GM21360 (cell line): ENCODE data around the gene TIAM2.
"Not testable (repeated sequence)": the region's sequence is repeated elsewhere in the genome, so short reads cannot be mapped to it uniquely, and the experiment has no call there.

ENCODE experiments used
- ATAC-seq: cut with Tn5 transposase; IDR thresholded peaks from one replicate; pipeline ENCODE4 v1.9.1; 2021; ENCODE audit warnings: mild to moderate bottlenecking, moderate library complexity; ENCODE audit not compliant: unreplicated experiment

The TIAM2 gene

DNA sequence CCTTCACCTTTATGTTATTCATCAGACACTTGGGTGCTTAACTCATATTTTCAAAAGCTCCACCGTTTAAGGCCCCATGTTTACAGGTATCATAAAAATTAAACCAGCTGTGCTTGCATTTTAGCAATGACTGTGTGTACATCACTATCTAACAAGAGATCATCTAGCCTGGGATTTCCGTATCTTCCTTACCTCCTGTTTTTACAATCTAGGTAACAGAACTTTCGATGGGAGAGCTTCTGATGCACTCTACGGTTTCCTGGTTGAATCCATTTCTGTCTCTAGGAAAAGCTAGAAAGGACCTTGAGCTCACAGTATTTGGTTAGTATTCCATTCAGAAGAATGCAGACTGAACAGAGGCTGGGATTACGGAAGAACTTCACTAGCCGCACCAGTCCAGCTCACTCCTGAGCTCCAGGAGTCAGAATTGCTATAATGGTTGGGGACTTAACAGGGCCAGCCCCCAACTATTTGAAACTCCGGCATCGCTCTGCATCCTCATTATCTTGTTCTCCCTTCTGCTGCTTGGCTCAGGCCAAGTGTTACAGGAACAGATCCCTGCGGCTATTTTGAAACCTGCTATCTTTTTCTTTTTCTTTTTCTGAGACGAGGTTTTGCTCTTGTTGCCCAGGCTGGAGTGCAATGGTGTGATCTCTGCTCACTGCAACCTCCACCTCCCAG is 255.7 kb downstream of the TIAM2 start:
- ATAC-seq = no peak

- ATAC-seq = no peak
These were observed 257.5 kb downstream of the TIAM2 start for GRCh38 chr6:155252581-155252980.

- no peak for ATAC-seq
These were observed 258.2 kb downstream of the TIAM2 start for GRCh38 chr6:155253337-155253736.

DNA sequence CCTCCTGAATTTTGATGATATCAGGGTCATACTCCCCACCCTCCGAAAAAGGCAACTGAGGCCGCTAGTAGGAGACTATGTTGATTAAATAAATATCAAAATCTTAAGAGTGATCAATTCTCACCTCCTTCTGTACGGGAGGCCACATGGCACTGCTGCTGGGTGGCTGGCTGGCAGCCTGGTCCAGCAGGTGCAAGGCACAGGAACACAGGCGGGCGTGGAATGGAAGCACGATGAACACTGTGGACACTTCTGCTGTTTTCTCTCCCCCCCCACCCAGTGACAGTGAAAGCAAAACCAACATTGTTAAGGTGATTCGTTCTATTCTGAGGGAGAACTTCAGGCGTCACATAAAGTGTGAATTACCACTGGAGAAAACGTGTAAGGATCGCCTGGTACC is 259.0 kb downstream of the TIAM2 start:
- ATAC-seq = no peak

GRCh38 chr6:155256122-155256795 is 261.1 kb downstream of the TIAM2 start:
- ATAC-seq = no peak

- no peak for ATAC-seq
These were observed 262.7 kb downstream of the TIAM2 start for GRCh38 chr6:155257796-155258195.

DNA sequence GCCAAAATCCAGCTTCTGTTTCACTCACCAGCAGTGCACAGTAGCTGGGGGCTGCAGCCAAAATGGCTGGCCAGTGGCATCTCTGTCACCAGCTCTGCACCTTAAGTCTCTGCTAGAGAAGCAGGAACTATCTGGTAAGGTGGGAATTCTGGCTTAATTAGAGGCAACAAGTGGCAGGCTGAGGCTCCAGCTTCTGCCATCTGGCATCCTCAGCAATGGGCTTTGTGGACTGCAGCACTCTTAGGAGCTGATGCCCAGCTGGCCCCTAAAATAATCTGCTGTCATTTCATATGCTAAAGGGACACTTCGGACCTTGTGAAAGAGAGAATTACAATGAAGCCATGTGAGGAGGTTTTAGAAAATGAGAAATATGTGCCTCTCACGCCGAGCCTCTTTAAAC is 264.1 kb downstream of the TIAM2 start:
- no peak for ATAC-seq

DNA sequence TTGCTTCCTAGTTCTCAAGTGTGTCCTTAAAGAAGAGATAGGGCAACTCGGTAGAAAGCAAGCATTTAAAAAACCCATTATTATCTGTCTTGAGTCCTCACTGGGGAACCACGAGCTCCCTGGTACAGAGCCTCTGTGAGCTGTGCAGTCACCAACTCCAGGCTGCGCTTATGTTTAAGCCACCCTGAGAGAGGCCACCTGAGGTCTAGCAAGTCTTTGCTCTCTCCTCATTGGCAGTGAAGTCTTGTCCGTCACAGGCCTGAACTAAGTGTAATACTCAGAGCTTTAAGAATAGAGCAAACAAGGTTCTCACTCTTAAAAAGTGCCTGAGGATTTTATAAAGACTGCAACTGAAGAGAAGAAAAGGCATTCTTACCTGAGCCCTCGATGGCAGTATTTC is 264.8 kb downstream of the TIAM2 start:
- no peak for ATAC-seq

DNA sequence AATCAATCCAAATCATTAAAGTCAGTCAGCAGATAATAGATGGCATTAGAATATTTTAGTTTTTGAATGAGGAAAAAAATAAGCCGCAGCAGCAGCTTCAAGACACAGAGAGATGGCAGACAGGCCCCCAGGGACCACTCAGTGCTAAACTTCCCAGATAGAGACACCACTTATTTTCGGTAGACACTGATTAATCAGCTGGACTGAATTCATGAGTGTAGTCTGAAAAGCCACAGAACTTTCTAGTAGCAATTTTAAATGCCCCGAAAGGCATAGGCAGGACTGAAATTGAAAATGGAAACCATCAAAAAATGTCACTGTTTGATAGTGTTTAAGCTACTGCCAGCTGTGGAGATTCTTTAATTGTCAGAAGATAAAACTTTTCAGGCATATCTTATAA is 265.6 kb downstream of the TIAM2 start:
- ATAC-seq = no peak

DNA sequence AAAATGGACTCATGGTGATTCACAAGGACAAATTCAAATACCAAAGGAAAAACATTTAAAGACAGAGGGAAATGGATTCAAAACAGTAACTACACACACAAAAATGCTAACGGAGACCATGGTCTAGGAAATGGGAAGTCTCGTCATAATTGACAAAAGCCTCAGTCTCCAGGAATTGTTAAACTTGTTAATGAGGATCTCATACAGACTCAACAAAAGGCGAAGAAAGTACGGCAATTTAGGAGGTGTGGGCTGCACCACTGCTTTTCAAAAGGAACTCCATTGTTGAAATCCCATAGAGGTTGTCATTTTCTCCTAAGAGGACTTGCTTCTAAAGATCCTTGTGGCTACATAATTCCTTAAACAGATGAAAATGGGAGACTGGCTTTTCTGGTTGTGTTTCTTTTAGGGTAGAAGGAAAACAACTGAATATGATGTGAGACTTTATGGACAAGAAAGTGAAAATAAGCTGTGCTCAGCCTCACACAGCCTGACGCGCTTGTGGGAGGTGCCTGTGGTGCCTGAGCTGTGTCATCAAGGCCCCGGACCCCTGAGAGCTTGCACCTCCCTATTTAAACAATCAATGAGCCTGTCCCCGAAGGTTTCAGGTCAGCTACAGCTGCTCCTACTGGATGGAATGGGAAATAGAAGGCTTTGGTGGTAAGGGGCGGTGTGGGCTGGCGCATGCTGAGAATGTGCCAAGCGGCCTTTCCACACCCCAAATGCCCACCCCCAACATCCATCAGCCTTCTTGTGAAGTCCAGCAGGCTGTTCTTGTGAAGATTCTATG is 266.2 kb downstream of the TIAM2 start:
- no peak for ATAC-seq

DNA sequence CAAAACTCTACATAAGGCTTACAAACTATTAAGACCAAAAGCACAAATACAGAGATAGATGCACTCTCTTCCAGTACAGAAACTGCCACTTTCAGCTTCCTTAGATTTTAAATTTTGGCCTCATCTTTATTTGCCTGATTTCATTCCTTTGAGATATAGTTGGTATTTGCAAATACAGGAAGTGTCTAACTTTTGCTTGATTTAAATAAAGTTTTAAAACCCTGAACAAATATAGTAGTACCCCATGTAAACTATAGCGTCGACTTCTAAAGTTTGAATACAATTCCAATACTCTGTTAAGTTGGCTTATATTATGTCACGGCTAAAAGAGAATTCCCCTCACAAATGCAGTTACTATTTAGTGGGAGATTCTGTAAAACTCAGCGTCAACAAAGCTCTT is 267.5 kb downstream of the TIAM2 start:
- ATAC-seq = no peak

DNA sequence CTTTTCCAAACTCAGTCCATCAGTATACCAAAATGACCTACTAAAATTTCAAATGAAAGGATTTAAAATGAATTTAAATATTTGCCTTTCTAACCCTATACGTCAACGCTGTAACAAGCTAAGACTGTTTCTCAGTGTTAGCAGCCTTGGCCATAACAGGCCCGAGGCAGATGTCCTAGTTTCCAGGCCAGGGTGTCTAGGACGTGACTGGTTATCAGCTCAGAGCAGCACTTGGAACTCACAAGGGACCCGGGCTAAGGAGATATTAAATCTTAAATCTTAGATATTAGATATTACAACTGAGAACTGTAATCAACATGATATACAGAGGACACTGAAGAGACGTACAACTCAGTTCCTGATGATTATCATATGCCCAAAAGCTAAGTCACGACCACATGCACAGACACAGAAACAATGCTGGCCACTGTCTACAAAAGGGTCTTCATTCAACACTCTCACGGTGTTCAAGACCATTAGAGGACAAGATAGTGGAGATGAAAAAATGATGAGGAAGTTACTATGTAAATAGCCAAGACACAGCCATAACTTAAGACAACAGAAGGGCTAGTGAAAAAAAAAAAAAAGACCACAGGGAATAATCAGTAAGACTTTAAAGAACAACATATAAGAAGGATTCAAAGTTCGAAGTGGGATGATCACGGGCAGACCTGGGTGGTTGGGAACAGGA is 268.4 kb downstream of the TIAM2 start, which contains the start of gene CLDN20:
Gene CLDN20, plus strand, starts transcription at position 641 of the 691 bp plus-strand sequence. CDS start 11,707 bp downstream, outside the sequence.
- ATAC-seq = no peak

DNA sequence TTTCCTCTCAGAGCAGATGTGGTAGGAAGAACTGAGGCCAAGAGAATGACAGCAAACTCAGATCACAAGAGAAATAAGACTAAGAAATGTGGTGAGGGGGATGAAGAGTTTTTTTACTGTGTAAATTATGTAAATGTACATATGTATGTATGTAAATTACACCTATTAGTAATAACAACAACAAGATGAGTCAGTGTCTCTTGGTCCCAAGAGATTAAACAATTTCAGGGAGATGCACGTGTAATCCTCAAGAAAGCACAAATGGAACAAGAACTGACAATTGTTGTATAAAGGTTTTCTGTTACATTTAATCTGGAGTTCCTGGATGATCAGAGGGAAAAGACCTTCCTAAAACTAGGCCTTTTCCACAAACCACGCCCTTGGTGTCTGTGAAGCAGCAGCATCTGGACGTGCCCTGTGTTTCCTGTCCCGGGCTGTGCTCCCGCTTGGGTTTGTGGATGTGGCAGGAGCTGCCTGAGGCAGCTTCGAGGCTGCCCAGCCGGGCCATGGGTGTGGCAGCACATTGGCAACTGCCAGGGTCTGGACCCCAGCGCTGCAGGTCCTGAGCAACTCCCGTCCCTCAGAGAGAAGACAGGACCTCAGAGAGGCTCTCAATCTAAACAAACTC is 269.7 kb downstream of the TIAM2 start:
- no peak for ATAC-seq

DNA sequence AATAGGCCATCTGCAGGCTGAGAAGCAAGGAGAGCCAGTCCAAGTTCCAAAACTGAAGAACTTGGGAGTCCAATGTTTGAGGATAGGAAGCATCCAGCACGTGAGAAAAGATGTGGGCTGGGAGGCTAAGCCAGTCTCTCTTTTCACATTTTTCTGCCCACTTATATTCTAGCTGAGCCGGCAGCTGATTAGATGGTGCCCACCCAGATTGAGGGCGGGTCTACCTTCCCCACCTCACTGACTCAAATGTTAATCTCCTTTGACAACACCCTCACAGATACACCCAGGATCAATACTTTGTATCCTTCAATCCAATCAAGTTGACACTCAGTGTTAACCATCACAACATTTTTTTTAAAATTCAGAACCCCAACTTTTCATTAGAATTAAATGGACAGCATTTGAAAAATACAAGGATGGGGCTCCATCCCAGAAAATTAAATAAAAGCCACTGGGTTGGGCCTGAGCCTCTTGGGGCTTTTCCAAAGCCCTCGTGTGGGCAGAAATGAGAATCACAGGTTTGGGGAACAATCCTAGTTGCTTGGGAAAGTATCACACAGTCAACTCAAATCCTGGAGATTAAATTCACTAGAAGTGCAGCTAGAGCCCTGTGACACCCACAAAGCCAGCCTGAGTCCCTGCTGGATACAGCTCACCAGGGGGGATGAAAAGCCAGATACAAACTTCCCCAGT is 270.9 kb downstream of the TIAM2 start:
- no peak for ATAC-seq

DNA sequence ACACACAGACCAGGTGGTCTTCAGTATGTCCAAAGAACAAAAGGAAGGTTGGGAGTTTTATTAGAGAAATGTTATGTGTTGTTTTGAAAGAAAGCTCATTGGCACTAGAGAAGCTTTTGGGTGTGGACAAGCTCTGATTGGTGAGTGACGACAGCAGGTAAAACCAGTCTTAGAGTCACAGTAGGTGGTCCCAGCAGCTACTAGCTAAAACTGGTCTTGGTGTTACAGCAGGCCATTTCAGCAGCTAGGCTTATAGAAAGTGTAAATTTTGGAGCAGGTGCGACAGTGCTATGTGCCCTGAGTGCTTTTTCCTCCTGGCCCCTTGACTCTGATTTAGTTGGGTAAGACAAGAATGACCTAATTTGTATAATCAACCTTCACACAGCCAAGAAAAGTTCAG is 272.3 kb downstream of the TIAM2 start:
- ATAC-seq = no peak

- not testable (repeated sequence) for ATAC-seq
These were observed 273.2 kb downstream of the TIAM2 start for GRCh38 chr6:155268088-155268867.

DNA sequence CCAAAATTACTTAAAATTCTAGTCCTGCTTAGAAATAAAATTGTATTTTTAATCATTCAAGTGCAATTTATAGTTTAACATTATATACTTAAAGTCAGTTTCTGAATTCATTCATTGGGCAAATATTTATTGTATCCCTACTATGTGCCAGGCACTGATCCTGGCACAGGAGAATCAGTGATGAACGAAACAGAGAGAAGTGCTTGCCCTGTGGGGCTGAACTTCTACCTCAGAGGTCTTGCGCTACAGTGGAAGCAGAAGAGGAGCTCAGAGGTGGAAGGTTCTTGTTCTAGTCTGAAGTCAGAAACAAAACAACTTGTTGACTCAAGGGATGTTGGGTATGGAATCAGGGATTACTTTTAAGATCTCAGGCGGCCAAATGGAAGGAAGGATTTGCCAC is 274.6 kb downstream of the TIAM2 start:
- no peak for ATAC-seq

DNA sequence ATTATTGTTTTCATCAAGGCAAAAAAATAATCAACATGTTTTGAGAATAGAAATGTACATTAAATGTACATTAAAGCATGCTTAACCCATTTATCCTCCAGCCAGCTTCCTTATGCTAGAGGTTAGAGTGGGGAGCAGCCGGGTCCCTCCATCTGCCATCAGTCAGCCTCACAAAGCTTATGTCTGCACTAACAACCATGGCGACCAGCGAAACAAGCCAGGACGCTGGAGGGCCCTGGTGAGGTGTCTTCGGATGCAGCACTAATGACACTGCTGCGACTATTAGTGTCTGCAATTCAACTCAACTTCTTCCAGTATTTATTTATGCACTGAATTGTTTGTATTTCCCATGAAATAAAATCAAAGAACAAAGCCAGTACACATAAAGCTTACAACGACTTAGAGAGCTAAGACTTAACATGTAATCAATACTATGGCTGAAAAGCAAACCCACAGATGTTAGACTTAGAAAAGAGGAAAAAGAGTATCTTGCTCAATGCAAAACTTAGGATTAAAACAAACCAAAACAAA is 275.5 kb downstream of the TIAM2 start:
- ATAC-seq = no peak

- no peak for ATAC-seq
These were observed 276.0 kb downstream of the TIAM2 start for GRCh38 chr6:155271145-155271544.
